ENCODE results near the gene DNHD1.

GRCh38 chr11:6482441-6482840 lies 14.6 kb upstream of the DNHD1 start:
- TF ChIP-seq ZNF274 (IDR thresholded peaks at IDR 0.05; ENCODE audit: low read depth, low read length), result no peak
- no peak for TF ChIP-seq SUZ12 (IDR thresholded peaks at IDR 0.05; ENCODE audit: extremely low read depth, insufficient read depth, insufficient read length)
- no peak for TF ChIP-seq YY1 (IDR thresholded peaks at IDR 0.05; ENCODE audit: insufficient read depth, insufficient read length)

Measured in NT2/D1 (cell line).